HG03280 (cell line): ENCODE data around the gene GAMT.

Experiments used
- ATAC-seq: cut with Tn5 transposase; IDR thresholded peaks from one replicate; pipeline ENCODE4 v1.9.1; 2021; ENCODE audit warnings: mild to moderate bottlenecking, moderate library complexity; ENCODE audit not compliant: unreplicated experiment

The GAMT gene

DNA sequence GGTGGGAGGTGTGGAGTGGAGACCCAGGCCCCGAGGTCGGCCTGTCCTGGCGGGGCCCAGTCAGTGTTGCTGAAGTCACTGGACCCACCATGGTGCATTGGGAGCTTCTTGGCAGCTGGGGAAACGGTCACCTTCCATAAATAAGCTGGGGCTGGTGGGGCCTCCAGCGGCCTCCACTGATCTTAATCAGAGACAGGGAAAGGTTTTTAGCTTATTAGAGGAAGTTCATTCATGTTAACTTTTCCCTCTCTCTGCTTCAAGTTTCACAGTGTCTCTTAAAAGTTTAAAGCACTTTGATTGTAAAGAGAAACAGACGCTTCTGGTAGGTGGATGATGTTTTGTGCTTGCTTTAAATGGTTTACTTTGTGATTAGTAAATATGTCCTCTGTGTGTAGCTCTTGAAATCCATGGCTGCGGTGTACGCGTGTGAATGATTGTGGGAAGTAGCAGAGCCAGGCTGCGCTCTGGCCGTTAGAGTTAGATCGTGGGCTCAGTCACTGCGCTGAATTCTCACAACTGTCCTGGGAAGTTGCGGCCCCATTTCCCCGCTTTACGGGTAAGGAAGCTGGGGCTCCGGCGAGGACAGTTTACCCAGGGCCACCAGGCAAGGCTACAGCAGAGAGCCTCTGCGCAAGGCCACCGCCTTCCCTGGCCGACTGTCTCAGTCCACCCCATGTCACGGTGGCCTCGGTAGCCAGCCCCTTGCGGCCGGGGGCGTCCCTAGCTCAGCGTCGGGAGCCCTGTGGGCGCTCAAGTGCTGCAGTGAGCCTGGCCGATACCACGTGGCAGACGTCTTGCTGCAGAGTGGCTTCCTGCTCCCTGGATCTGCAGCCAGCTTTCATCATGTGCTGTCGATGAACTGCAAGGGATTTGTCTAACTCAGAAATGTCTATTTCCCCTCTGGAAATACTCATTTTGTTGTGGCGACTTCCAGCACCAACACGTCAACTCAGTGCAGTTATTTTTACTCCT is 34.2 kb downstream of the GAMT start:
- ATAC-seq: no peak

DNA sequence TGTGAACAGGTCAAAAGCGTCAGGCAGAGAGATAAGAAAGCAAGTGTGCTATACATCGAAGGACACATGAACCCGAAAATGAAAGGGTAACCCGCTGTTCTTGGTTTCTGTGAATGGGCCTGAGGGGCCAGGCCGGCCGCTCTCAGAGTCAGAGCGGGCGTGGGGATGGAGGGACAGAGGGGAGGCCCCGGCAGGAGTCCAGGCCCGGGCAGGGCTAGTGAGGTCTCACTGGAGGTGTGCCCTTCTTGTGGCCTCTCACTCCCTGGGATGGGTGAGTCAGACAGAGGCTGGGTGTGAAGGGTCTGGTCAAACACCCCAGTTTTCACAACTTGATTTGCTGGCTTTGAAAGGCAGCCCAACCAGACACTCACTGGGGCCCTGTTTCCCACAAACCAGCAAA is 35.0 kb downstream of the GAMT start:
- no peak for ATAC-seq

DNA sequence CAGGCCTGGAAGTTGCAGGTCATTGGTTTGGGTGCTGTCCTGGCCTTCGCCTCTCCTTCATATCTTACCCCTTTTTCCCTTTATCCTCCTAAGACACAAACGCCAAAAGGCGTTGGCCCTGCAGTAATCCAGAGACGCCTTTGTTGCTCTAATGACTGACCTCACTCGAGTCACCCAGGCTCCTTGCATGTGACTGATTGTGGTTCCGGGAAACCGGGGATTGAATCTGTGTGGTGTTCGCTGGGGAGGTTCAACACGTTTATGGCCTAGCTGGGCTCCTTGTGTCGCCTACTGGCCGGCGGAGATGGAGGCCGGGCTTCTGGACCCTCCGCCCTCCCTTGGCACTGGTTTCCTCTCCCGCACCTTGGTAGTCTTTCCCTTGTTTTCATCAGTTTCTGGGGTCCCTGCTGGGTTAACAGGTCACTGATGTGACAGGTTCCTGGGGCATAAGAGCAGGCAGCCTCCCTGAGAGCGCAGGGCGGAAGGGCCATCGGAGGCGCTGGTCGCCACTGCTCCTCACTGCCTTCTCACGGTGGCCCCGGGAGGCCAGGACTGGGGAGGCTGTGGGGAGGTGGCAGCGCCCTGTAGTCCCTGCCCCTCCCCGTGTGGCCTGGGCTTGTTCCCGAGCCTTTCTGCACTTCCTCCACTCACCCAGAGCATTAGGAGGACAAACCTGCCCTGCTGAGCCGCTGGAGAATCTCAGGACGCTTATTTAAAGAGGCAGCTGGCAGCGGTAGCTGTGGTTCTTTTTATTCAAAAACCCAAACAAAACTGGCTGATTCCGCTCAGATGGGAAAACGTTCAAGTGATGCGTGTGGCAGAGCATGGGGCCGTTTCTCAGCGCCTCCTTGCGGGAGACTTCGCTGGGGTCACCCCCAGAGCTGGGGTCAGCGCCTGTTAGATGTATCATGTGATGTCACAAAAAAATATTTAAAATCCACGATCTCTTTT is 35.7 kb downstream of the GAMT start:
- ATAC-seq: no peak

DNA sequence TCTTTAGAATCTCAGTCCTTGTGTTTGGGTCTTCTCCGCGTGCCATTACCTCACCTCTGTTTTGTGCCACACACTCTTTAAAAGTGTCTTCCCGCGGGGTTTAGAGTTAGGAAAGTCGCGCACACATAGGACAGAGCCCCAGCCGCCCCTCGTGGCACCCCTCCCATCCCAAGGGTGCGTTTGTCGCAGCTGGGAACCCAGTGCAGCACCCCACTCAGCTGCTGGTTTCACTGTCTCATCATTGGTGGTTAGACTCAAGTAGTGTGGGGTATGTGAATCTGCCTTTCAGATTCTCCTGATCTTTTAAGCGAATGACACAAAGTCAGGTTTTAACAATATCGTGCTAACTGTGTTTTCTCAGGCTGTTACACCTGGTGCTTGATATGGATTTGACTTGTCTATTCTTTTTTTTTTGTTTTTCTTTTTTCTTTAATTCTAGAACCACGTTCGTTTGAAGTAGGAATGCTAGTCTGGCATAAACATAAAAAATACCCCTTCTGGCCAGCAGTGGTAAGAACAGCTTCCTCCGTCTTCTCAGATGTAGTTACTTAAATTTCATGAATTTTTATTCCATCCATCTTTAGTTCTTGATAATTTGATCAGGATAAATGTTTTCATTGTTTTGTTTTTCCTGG is 37.2 kb downstream of the GAMT start:
- ATAC-seq: no peak

DNA sequence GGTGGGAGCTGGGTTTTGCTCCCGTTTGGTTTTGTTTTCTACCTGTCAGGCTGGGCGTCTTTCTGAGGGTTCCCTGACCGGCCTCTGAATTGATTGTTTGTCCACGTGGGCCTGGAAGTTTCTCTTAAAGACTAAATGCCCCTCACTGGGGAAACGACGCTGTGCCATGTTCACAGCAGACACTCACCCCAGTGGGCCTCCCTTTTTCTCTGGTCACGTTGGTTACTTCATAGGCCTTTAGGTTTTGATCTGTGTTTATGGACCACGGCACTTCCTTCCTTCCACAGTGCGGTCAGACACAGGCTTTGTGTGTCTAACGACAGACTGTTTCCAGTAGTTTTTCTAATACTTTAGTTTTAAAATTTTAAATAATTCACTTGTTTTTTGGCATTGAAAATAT is 37.7 kb downstream of the GAMT start:
- no peak for ATAC-seq

DNA sequence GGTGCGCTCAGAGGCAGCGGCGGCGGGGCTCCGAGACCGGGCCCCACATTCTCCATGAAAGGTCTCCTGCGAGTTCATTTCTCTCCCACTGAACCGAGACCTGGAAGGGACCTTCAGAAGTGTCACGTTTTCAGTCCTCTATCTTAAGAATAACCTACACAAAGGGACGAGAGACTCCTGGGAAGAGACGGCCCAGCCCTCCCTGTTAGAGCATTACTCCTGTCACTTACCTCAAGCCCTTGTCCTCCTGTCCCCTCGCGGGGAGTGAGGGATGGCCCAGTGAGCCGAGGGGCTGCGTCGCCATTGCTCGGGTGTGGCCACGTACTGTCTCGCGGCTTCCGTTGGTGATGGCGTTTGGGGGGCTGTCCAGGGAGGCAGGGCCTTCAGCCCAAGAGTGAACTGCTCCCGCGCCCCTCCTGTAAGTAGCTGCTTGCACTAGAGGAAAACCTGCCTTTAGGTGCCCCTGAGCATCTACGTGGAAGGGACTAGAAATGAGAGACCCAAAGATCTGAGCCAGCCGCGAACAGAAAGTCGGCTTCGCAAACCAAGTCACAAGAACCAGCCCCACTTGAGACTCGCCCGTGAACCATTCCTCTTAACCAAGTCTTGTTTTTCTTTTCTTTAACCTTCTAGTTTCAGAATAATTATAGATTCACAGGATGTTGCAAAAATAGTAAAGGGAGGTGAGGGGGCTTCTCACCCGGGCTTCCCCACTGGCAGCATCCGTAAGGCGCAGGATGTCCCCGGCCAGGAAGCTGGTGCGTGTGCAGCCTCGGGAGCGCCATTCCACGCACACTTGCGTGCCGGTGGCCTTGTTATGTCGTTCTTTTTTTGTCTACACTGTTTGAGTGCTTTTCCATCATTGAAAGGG is 38.7 kb downstream of the GAMT start:
- ATAC-seq: no peak

DNA sequence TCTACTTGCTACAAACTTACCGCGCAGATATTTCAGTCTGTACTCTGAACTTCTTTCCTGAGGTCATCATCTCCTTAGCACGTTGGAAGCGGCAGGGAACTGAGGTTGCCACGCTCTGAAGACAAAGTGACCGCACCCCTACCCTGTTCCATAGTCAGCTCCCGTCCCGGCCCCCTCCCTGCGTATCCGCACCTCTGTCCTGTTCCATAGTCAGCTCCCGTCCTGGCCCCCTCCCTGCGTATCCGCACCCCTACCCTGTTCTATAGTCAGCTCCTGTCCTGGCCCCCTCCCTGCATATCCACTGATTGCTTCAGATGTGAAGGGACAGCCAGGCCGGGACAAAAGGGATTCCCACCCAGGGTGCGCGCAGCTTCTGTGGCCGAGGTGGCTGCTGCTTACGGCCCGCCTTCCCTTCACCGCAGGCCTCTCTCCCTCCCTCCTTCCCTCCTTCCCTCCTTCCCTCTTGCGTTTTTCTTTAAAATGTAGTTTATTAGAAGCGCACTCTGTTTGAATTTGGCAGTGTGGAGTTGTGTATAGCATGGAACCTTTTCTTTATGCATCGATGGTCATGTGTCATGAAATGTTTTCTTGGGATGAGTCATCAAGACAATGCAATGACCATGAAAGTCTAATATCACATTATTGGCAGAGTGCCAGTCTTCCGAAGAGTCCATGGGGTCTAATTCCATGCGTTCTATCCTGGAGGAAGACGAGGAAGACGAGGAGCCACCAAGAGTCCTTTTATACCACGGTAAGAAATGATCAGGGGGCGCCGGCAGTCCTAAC is 39.5 kb downstream of the GAMT start:
- no peak for ATAC-seq

DNA sequence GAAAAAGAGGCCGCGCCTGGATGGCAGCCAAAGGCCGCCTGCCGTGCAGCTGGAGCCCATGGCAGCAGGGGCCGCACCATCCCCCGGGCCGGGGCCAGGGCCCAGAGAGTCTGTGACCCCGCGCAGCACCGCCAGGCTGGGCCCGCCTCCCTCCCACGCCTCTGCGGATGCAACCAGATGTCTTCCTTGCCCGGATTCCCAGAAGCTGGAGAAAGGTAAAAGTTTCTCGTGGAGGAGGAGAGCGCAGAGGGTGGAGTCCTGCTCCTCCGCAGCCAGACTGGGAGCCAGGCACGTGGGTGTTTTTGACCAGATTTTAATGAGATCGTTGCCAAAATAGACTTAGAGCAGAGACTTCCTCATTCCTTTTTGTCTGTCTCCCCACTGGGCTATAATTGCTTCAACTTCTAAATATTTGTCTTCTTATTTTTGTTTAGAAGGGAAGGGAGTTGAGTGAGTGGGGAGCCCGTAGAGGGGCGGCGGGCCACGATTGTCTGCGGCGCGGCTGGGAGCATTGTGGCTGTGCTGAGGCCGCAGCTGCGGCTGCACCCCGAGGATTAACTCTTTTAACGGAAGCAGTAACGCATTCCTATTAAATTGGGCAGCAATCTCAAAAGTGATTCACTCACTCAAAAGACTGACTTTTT is 40.4 kb downstream of the GAMT start:
- no peak for ATAC-seq

DNA sequence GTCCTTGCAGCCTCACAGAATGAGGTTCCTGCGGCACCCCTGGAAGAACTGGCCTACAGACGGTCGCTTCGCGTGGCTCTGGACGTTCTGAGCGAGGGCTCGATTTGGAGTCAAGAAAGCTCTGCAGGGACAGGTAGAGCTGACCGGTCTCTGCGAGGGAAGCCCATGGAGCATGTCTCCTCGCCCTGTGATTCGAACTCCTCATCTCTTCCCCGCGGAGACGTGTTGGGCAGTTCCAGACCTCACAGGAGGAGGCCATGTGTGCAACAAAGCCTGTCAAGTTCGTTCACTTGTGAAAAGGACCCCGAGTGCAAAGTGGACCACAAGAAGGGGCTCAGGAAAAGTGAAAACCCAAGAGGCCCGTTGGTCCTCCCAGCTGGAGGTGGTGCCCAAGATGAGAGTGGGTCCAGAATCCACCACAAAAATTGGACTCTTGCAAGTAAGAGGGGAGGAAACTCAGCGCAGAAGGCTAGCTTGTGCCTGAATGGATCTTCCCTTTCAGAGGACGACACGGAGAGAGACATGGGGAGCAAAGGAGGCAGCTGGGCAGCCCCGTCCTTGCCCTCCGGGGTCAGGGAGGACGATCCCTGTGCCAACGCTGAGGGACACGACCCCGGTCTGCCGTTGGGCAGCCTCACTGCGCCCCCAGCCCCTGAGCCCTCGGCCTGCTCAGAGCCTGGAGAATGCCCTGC is 41.1 kb downstream of the GAMT start:
- no peak for ATAC-seq

DNA sequence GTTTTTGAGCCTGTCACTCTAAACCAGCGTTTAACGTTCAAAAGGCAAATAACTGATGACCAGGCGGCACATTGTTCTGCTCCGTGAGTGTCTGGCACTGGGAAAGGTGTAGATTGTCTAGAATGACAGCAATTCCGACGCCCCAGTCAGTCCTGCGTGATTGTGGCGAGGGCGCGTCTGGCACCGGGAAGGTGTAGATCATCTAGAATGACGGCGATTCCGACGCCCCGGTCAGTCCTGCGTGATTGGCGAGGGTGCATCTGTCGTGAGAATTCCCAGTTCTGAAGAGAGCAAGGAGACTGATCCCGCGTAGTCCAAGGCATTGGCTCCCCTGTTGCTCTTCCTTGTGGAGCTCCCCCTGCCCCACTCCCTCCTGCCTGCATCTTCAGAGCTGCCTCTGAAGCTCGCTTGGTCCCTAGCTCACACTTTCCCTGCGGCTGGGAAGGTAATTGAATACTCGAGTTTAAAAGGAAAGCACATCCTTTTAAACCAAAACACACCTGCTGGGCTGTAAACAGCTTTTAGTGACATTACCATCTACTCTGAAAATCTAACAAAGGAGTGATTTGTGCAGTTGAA is 43.7 kb downstream of the GAMT start:
- ATAC-seq: no peak

DNA sequence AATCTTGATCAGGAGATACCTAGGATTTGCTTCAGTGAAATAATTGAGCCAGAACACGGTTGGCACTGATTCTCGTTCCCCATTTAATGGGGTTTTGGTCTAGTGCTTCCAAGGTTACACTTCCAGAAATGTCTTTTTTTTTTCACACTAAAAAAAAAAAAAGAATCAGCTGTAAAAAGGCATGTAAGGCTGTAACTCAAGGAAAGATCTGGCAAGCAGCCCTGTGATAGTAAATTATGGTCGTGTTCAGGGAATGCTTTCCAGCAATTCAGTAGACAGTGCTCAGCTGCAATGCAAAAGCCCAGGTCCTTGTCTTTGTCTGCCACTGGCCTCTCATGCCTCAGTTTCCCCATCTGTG is 44.9 kb downstream of the GAMT start:
- ATAC-seq: no peak

DNA sequence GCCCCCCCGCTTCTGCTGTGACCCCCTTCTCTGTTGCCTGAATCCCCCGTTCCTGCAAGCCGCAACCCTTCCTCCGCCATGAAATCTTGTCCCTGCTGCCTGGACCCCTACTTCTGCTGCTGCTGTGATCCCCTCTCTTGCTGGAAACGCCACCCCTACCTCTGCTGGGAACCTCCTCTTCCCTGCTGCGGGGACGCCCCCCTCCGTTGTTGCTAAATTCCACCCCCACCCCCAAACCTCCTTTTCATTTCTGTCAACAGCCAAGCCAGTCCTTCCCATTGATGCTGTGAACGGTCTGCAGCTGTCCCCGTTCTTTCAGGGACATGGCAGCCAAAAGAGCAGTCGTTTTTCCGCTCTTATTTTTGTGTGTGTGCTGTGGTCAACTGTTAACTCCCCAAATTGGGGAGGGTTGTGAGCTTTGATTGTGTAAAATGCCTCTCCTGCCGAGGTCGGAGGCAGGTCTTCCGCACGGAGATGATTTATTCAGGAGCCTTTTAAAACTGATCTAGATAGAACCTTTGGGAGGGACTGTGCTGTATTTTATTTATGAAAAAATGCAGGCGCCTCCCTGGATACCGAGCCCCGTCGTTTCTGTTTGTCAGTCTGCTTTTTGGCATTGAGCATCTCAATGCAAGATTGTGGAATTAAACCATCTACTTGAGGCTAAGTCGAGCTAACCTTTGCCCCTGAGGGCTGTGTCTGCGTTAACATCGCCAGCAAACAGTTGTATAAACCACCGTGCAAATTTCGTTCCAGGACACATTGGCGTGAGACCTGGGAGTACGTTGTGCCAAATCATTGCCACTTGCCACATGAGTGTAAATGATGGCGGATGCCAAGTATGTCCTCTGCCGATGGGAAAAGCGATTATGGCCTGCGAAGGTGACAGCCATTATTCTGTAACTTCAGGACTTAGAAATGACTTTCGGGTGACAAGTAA is 45.5 kb downstream of the GAMT start:
- no peak for ATAC-seq

DNA sequence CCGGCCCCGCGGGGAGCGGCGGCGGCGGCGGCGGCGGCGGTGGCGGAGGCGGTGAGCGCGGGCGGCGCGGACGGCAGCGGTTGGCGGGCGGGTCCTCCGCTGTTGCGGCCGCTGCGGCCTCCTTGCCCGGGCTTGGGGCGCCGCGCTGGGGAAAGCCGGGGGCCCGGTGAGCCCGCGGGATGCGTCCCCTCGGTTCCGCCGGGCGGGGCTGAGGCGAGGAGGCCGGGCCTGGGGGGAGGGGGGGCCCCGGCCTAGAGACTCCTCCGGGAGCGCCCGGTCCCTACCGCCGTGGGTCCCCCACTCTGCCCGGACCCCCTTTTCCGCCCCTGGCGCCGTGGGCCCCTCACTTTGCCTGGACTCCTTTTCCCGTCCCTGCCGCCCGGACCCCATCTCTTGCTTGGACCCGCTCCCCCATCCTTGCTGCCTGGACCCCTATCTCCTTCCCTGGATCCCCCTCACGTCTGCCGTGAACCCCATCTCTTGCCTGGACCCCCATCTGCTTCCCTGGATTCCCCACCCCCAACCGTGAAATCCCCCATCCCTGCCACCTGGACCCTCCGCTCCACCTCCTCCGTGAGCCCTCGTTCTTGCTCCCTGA is 46.3 kb downstream of the GAMT start:
- no peak for ATAC-seq

DNA sequence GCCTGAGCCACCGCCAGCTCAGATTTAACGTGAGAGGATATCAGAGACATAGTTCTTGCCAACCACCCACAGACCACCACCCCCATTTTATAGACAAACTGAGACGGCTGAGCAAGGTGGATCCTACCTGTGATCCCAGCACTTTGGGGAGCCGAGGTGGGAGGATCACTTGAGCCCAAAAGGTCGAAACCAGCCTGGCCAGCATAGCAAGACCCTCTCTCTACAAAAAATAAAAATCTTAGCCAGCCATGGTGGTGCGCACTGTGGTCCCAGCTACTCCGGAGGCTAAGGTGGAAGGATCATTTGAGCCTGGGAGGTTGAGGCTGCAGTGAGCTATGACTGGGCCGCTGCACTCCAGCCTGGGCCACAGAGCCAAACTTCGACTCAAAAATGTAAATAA is 48.2 kb downstream of the GAMT start:
- ATAC-seq: no peak

DNA sequence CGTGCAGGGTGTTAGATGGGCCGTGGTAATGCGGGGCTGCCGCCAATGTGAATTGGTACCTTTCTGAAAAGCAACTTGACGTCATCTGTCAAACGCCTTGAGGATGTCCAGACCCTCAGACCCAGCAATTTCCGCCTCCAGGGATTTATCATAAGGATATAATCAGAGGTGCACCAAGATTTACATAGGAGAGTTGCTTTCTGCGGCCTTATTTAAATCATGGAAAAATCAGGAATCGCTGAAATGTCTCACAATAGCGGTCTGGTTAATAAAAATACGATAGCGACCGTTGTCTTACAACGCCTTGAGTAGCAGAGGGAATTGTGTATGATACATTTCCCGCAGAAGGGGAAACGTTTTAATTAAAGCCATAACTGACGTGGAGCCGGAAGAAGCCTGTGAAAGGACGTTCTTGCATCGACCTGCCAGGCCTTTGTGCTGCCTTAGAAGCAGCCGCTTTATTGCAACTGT is 49.9 kb downstream of the GAMT start:
- no peak for ATAC-seq

DNA sequence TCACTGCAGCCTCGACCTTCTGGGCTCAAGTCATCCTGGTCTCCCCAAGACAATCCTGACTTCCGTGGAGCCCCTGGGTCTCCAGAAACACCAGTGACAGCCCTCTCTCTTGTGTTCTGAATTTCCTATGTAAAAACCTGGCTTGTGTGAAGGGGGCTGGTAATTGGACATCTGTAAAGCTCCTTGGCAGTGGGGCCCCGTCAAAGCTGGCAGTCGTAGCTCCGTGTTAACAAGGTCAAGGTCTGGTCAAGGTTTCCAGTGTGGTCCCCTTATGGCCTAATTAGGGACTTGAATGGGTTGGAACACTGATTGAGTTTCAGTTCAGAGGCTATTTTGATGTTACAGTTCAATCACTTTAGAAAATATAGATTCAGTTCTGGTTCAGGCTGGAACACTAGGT is 50.5 kb downstream of the GAMT start:
- ATAC-seq: no peak

DNA sequence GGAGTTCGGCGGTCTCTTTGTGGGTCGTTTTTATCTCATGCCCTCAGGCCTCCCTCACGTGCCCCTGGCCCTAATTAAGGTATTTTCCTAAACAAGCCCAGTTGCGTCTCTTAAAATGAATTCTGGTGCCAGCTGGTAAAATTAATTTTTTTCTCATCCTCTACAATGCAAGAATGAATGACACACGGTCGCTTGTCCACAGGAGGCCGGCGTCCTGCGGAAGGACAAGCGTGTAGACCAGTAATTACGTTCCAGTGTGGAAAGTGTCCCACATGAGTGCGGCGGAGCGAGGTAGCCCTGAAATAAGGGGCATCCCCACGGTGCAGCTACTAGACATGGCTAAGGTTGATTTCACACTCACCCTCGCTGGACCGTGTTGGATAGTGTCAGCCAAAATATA is 52.1 kb downstream of the GAMT start:
- ATAC-seq: no peak
